Neural progenitor cell (in vitro differentiated cells): ENCODE data around the gene SIRT7. TPM values are rescaled to one million over a fixed set of nuclear protein-coding genes. Genes with fewer than 3 reads are reported as not detected.
A peak's percentile ranks its signal among the peaks of the same experiment; 100 is the strongest.

Source experiments
- DNase-seq: peaks from one replicate; pipeline ENCODE4 v3.0.0-alpha.2; 2016; ENCODE audit warnings: low spot score
- H2AFZ ChIP-seq: fragments of 200-600 bp; sonication (generic); replicated peaks from 2 replicates; pipeline ENCODE4 v1.6.1; 2016; ENCODE audit warnings: antibody characterized with exemption
- H3F3A ChIP-seq: fragments of 200-600 bp; sonication (generic); 2 replicates; pipeline ENCODE4 v1.6.1; 2016; ENCODE audit warnings: antibody characterized with exemption, low read depth
- H3K27ac ChIP-seq: fragments of 200-600 bp; sonication (generic); 2 replicates; pipeline ENCODE4 v1.5.1; 2016; ENCODE audit warnings: mild to moderate bottlenecking
- H3K27me3 ChIP-seq: fragments of 200-600 bp; sonication (generic); 2 replicates; pipeline ENCODE4 v1.6.1; 2016; ENCODE audit warnings: mild to moderate bottlenecking, moderate library complexity
- H3K36me3 ChIP-seq: fragments of 200-600 bp; sonication (generic); 2 replicates; pipeline ENCODE4 v1.5.1; 2016
- H3K4me1 ChIP-seq: fragments of 200-600 bp; sonication (generic); 2 replicates; pipeline ENCODE4 v1.6.1; 2016; ENCODE audit warnings: mixed run types
- H3K4me2 ChIP-seq: fragments of 200-600 bp; sonication (generic); 2 replicates; pipeline ENCODE4 v1.6.1; 2016
- H3K4me3 ChIP-seq: fragments of 200-600 bp; sonication (generic); 2 replicates; pipeline ENCODE4 v1.5.1; 2016
- H3K79me2 ChIP-seq: fragments of 200-600 bp; sonication (generic); 2 replicates; pipeline ENCODE4 v1.6.1; 2016; ENCODE audit warnings: low read depth
- H3K9ac ChIP-seq: fragments of 200-600 bp; sonication (generic); 2 replicates; pipeline ENCODE4 v1.6.1; 2016
- H3K9me3 ChIP-seq: fragments of 200-600 bp; sonication (generic); 2 replicates; pipeline ENCODE4 v1.5.1; 2016; ENCODE audit warnings: low read depth
- H4K20me1 ChIP-seq: fragments of 200-600 bp; sonication (generic); 2 replicates; pipeline ENCODE4 v1.6.1; 2016; ENCODE audit warnings: low read depth
- H3K27ac Mint-ChIP-seq: 3 replicates; pipeline ENCODE4 v1.8.0; 2021; ENCODE audit warnings: mixed read lengths
- H3K27me3 Mint-ChIP-seq: 2 replicates; pipeline ENCODE4 v1.8.0; 2022; ENCODE audit warnings: low read depth, mild to moderate bottlenecking, inconsistent platforms, moderate library complexity, mixed read lengths; ENCODE audit not compliant: insufficient read depth
- H3K36me3 Mint-ChIP-seq: 3 replicates; pipeline ENCODE4 v1.8.0; 2021; ENCODE audit warnings: mixed read lengths
- H3K4me1 Mint-ChIP-seq: 3 replicates; pipeline ENCODE4 v1.8.0; 2021; ENCODE audit warnings: mixed read lengths
- H3K4me3 Mint-ChIP-seq: 3 replicates; pipeline ENCODE4 v1.8.0; 2021; ENCODE audit warnings: mild to moderate bottlenecking, moderate library complexity, mixed read lengths
- H3K9me3 Mint-ChIP-seq: 3 replicates; pipeline ENCODE4 v1.8.0; 2020; ENCODE audit warnings: mixed read lengths
- EZH2 ChIP-seq: fragments of 200-600 bp; sonication (generic); IDR thresholded peaks from 2 replicates; pipeline ENCODE4 v1.6.1; 2017; ENCODE audit warnings: antibody characterized with exemption, mild to moderate bottlenecking, moderate library complexity
- EZH2phosphoT487 ChIP-seq: fragments of 200-600 bp; sonication (generic); IDR thresholded peaks from 2 replicates; pipeline ENCODE4 v1.6.1; 2017; ENCODE audit warnings: antibody characterized with exemption
- total RNA-seq: library from RNA; depleted of rRNA; stranded (reverse); fragments of >200 nt; gene quantifications from 2 replicates; pipeline ENCODE4 v1.2.3, GENCODE V29; 2015; ENCODE audit warnings: low replicate concordance
- TF ChIP-seq, protein P1 (sequence below): fragments of 200-600 bp; sonication (generic); IDR thresholded peaks from 2 replicates; pipeline ENCODE4 v1.5.1; 2017; ENCODE audit warnings: antibody characterized with exemption, mild to moderate bottlenecking

Gene SIRT7
- total RNA-seq, 1 donor from 2014 or later: 5.1 TPM

DNA sequence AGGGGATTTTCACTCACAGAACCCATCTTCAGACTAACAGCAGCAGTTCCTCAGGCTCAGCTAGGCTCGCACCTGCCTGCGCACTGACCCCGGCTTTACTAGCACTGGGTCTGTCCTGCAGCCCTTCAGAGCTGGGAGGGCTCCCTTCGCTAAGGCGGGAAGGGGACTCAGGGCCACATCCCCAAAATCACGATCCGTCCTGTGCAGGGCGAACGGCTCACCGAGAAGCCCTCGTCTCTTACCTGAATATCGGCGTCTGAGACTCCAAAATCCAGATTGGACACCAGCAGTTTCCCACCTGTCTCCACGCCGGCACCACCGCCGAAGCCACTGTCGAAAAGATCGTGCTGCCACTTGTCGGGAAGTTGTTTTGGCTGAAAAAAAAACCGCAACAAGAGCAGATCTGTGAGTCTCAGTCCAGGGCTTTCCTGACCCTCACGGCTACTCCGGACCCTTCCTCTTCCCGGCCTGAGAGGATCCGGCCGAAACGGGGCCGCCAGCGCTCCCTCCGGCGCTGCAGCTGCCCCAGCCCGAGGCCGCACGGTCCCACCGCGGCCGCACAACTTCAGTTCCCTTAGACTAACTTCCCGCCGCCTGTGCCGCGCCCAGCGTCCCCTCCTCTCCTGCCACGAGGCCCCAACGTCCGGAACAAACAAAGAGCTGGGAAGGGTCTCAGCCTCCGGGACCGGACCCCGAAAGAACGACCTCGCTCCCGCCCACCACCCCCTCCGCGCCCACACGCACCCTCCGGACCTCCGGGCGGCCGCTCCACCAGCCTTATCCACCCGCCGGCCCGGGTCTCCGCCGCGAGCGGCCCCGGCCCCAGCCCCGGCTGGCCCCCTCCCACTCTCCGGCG lies 27.3 kb downstream of the SIRT7 start:
- Histone ChIP-seq H3K79me2 (peaks cover 68% of the 10 kb centered on the region), H2AFZ (no peak overlapping the region), H4K20me1 (peaks cover 22% of the 10 kb centered on the region), H3K9me3 (no peaks in the 10 kb centered on the region), H3K4me3 (peak overlapping the region; percentile 87), H3K36me3 (peaks cover 12% of the 10 kb centered on the region), H3K27ac (no peak overlapping the region), H3K9ac (peak overlapping the region; percentile 96), H3K4me2 (peak overlapping the region; percentile 83), H3K27me3 (no peaks in the 10 kb centered on the region), H3K4me1 (peaks cover 7% of the 10 kb centered on the region), H3F3A (peaks cover 23% of the 10 kb centered on the region)
- peak overlapping the region; percentile 92 for H3K4me3 Mint-ChIP-seq
- no peaks in the 10 kb centered on the region for H3K9me3 Mint-ChIP-seq
- peaks cover 23% of the 10 kb centered on the region for H3K36me3 Mint-ChIP-seq
- TF ChIP-seq, protein P1, sequence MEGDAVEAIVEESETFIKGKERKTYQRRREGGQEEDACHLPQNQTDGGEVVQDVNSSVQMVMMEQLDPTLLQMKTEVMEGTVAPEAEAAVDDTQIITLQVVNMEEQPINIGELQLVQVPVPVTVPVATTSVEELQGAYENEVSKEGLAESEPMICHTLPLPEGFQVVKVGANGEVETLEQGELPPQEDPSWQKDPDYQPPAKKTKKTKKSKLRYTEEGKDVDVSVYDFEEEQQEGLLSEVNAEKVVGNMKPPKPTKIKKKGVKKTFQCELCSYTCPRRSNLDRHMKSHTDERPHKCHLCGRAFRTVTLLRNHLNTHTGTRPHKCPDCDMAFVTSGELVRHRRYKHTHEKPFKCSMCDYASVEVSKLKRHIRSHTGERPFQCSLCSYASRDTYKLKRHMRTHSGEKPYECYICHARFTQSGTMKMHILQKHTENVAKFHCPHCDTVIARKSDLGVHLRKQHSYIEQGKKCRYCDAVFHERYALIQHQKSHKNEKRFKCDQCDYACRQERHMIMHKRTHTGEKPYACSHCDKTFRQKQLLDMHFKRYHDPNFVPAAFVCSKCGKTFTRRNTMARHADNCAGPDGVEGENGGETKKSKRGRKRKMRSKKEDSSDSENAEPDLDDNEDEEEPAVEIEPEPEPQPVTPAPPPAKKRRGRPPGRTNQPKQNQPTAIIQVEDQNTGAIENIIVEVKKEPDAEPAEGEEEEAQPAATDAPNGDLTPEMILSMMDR: no peak
- no peak for TF ChIP-seq EZH2
- no peak for TF ChIP-seq EZH2phosphoT487
- H3K27me3 Mint-ChIP-seq: peaks cover 3% of the 10 kb centered on the region
- DNase-seq: peak; percentile 50
- H3K4me1 Mint-ChIP-seq: peaks cover 16% of the 10 kb centered on the region
- H3K27ac Mint-ChIP-seq: no peak overlapping the region

DNA sequence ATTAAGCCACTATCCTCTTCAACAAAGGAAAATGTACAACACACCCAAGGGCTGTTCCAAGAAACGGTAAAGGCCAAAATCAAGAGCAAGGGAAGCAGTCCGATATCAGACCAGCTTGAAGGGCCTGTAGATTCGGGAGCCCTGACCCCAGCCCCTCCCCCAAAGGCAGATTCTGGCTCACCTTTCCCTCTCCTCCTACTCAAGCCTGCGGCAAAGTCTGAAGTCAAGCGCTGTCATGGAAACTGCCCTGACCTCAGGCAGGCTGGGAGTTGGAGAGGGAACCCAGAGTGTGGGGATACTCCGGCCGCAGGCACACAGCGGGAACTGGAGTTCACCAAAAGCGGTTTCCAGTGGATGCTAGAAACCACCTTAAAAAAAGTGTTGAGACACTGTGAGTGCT lies 28.4 kb downstream of the SIRT7 start:
- no peaks in the 10 kb centered on the region for H3K27me3 ChIP-seq
- Mint-ChIP-seq H3K4me1 (peaks cover 16% of the 10 kb centered on the region), H3K36me3 (peaks cover 26% of the 10 kb centered on the region), H3K27me3 (peaks cover 7% of the 10 kb centered on the region), H3K9me3 (no peaks in the 10 kb centered on the region), H3K27ac (no peak overlapping the region), H3K4me3 (peak overlapping the region; percentile 92)
- DNase-seq: no peak
- H3F3A ChIP-seq: peaks cover 23% of the 10 kb centered on the region
- peak overlapping the region; percentile 87 for H3K4me3 ChIP-seq
- H3K79me2 ChIP-seq: peaks cover 68% of the 10 kb centered on the region
- H4K20me1 ChIP-seq: peaks cover 22% of the 10 kb centered on the region
- H3K36me3 ChIP-seq: peaks cover 12% of the 10 kb centered on the region
- TF ChIP-seq, protein P1: no peak
- TF ChIP-seq EZH2 (no peak), EZH2phosphoT487 (no peak)
- H3K4me1 ChIP-seq: peaks cover 7% of the 10 kb centered on the region
- H3K9me3 ChIP-seq: no peaks in the 10 kb centered on the region
- H3K27ac ChIP-seq: no peak overlapping the region
- peak overlapping the region; percentile 83 for H3K4me2 ChIP-seq
- H2AFZ ChIP-seq: no peak overlapping the region
- H3K9ac ChIP-seq: peak overlapping the region; percentile 96

DNA sequence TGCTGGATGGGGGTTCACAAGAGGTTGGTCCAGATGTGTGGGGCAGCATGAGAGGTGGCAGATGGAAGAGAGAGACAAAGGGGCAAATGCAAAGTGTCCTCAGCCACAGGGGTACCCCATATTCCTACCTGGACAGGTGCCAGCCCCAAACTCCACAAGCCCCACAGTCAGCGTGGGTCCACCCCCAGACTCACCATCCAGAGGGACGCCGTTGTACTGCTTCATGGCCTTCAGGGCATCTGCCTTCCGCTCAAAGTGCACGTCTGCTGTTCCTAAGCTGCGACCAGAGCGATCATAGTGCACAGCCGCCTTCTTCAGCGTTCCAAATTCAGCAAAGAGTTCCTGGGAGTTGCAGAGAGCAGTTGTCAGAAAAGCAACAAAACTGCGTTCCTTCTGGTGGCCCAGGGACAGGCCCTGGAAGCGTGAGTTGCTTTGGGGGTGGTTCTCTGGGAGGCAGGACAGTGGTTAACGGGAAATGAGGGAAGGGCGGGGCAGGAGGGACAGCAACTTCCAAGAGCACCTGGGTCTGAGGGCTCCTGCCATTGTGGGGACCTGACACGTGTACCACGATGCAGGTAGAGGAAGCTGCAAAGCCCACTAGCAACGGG lies 28.9 kb downstream of the SIRT7 start:
- Histone ChIP-seq H3K27me3 (no peaks in the 10 kb centered on the region), H3K27ac (no peak overlapping the region), H3K4me3 (no peak overlapping the region), H3K9me3 (no peaks in the 10 kb centered on the region), H4K20me1 (peaks cover 22% of the 10 kb centered on the region), H3K4me2 (no peak overlapping the region), H3K79me2 (peaks cover 65% of the 10 kb centered on the region), H3F3A (peaks cover 28% of the 10 kb centered on the region), H3K4me1 (peaks cover 7% of the 10 kb centered on the region), H3K9ac (no peak overlapping the region), H3K36me3 (peaks cover 12% of the 10 kb centered on the region), H2AFZ (no peak overlapping the region)
- no peak for DNase-seq
- Mint-ChIP-seq H3K4me1 (peaks cover 16% of the 10 kb centered on the region), H3K27ac (peak overlapping the region; percentile 29), H3K9me3 (no peaks in the 10 kb centered on the region), H3K36me3 (peaks cover 26% of the 10 kb centered on the region), H3K4me3 (peak overlapping the region; percentile 92), H3K27me3 (peaks cover 7% of the 10 kb centered on the region)
- no peak for TF ChIP-seq EZH2
- TF ChIP-seq, protein P1: no peak
